ENCODE data around the gene LRRC27. TPM values are rescaled to one million over a fixed set of nuclear protein-coding genes. Genes with fewer than 3 reads are reported as not detected.

Gene LRRC27
- polyA plus RNA-seq, 1 donor from 2014 or later = 14.5 TPM

- Mint-ChIP-seq H3K4me1 (peaks cover 5 to 7% (median 6%) of the 10 kb centered on the region in 3 donors), H3K27ac (no peak overlapping the region), H3K9me3 (no peaks in the 10 kb centered on the region), H3K27me3 (no peaks in the 10 kb centered on the region), H3K36me3 (peaks cover 3% of the 10 kb centered on the region), H3K4me3 (no peak overlapping the region)
These were observed 11.9 kb upstream of the LRRC27 start for GRCh38 chr10:132319853-132320653.

GRCh38 chr10:132320654-132321469 lies 11.1 kb upstream of the LRRC27 start:
- H3K27ac Mint-ChIP-seq = no peak overlapping the region
- H3K27me3 Mint-ChIP-seq = no peaks in the 10 kb centered on the region
- peaks cover 3% of the 10 kb centered on the region for H3K36me3 Mint-ChIP-seq
- H3K4me1 Mint-ChIP-seq = peaks cover 5 to 7% (median 7%) of the 10 kb centered on the region in 3 donors
- H3K9me3 Mint-ChIP-seq = no peaks in the 10 kb centered on the region
- H3K4me3 Mint-ChIP-seq = no peak overlapping the region

- Mint-ChIP-seq H3K27me3 (no peaks in the 10 kb centered on the region), H3K9me3 (no peaks in the 10 kb centered on the region), H3K4me1 (peaks cover 5 to 14% (median 10%) of the 10 kb centered on the region in 3 donors), H3K36me3 (peaks cover 3% of the 10 kb centered on the region), H3K27ac (no peak overlapping the region), H3K4me3 (no peak overlapping the region)
These were observed 10.3 kb upstream of the LRRC27 start for GRCh38 chr10:132321726-132322125.

- peaks cover 6 to 19% (median 14%) of the 10 kb centered on the region in 3 donors for H3K4me1 Mint-ChIP-seq
- no peak overlapping the region for H3K4me3 Mint-ChIP-seq
- no peaks in the 10 kb centered on the region for H3K9me3 Mint-ChIP-seq
- no peak overlapping the region for H3K27ac Mint-ChIP-seq
- H3K36me3 Mint-ChIP-seq = peaks cover 3% of the 10 kb centered on the region
- H3K27me3 Mint-ChIP-seq = no peaks in the 10 kb centered on the region
These were observed 9.4 kb upstream of the LRRC27 start for GRCh38 chr10:132322586-132323048.

- H3K4me3 Mint-ChIP-seq = peak overlapping the region in 1 of 4 donors; percentile 52
- peaks cover 5% of the 10 kb centered on the region for H3K36me3 Mint-ChIP-seq
- no peaks in the 10 kb centered on the region for H3K27me3 Mint-ChIP-seq
- peak overlapping the region in 1 of 3 donors; percentile 13 for H3K27ac Mint-ChIP-seq
- H3K9me3 Mint-ChIP-seq = no peaks in the 10 kb centered on the region
- H3K4me1 Mint-ChIP-seq = peaks cover 6 to 20% (median 19%) of the 10 kb centered on the region in 3 donors
These were observed 7.8 kb upstream of the LRRC27 start for GRCh38 chr10:132324186-132324585.

- H3K9me3 Mint-ChIP-seq = no peaks in the 10 kb centered on the region
- peak overlapping the region in 2 of 4 donors; percentile 2 to 5 for H3K4me3 Mint-ChIP-seq
- no peaks in the 10 kb centered on the region for H3K27me3 Mint-ChIP-seq
- H3K4me1 Mint-ChIP-seq = peaks cover 16 to 33% (median 29%) of the 10 kb centered on the region in 3 donors
- H3K36me3 Mint-ChIP-seq = peaks cover 5% of the 10 kb centered on the region
- peak overlapping the region in 1 of 3 donors; percentile 37 for H3K27ac Mint-ChIP-seq
These were observed 5.6 kb upstream of the LRRC27 start for GRCh38 chr10:132326344-132326889.

GRCh38 chr10:132326925-132327324 lies 5.1 kb upstream of the LRRC27 start:
- H3K27me3 Mint-ChIP-seq = no peaks in the 10 kb centered on the region
- peaks cover 17 to 33% (median 29%) of the 10 kb centered on the region in 3 donors for H3K4me1 Mint-ChIP-seq
- H3K4me3 Mint-ChIP-seq = peak overlapping the region in 2 of 4 donors; percentile 2 to 5
- H3K36me3 Mint-ChIP-seq = peaks cover 5% of the 10 kb centered on the region
- H3K9me3 Mint-ChIP-seq = peaks cover 0 to under 1% (median 0%) of the 10 kb centered on the region in 3 donors
- H3K27ac Mint-ChIP-seq = peak overlapping the region in 2 of 3 donors; percentile 13 to 37

- H3K36me3 Mint-ChIP-seq = peaks cover 5% of the 10 kb centered on the region
- H3K9me3 Mint-ChIP-seq = peaks cover 0 to 1% (median 0%) of the 10 kb centered on the region in 3 donors
- peaks cover 17 to 38% (median 37%) of the 10 kb centered on the region in 3 donors for H3K4me1 Mint-ChIP-seq
- H3K4me3 Mint-ChIP-seq = peak overlapping the region in 1 of 4 donors; percentile 99
- no peaks in the 10 kb centered on the region for H3K27me3 Mint-ChIP-seq
- H3K27ac Mint-ChIP-seq = peak overlapping the region in 1 of 3 donors; percentile 85
These were observed 3.9 kb upstream of the LRRC27 start for GRCh38 chr10:132328106-132328505.

DNA sequence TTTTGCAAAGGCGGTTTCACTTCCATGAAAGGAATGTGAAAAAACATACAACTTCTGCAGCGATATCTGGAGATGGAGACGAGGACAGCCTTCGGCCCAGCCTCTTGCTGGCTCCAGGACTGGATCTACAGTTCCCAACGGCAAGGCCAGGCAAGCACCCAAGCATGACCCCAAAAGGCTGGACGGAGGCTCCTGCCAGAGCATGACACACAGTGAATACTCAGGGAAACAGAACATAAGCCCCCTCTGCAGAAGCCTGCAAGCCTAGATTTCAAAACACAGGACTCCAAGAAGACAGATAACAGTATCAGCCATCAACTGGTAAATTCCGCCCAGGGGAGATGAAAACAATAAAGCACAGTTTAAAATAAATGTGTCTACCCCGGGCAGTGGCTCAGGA lies 3.3 kb upstream of the LRRC27 start:
- Mint-ChIP-seq H3K36me3 (peaks cover 5% of the 10 kb centered on the region), H3K9me3 (peaks cover 0 to 1% (median 0%) of the 10 kb centered on the region in 3 donors), H3K4me1 (peaks cover 17 to 41% (median 37%) of the 10 kb centered on the region in 3 donors), H3K27ac (peak overlapping the region in 1 of 3 donors; percentile 85), H3K4me3 (peak overlapping the region in 2 of 4 donors; percentile 27 to 99), H3K27me3 (no peaks in the 10 kb centered on the region)

GRCh38 chr10:132329565-132330485 lies 2.2 kb upstream of the LRRC27 start:
- Mint-ChIP-seq H3K9me3 (peaks cover 0 to 1% (median 0%) of the 10 kb centered on the region in 3 donors), H3K4me3 (peak overlapping the region; percentile 82 to 99 (median 97)), H3K27ac (peak overlapping the region; percentile 65 to 100 (median 94)), H3K27me3 (no peaks in the 10 kb centered on the region), H3K4me1 (peaks cover 17 to 39% (median 33%) of the 10 kb centered on the region in 3 donors), H3K36me3 (peaks cover 6% of the 10 kb centered on the region)

DNA sequence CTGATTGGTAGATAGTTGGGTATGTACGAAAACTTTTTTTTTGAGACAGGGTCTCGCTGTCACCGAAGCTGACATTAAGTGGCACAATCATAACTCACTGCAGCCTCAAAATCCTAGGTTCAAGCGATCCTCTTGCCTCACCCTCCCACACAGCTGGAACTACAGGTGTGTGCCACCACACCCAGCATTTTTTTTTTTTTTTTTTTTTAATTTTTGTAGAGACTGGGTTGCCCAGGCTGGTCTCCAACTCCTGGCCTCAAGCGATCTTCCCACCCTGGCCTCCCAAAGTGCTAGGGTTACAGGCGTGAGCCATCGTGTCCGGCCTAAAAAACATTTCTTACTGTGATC lies 1.5 kb upstream of the LRRC27 start:
- Mint-ChIP-seq H3K4me1 (peaks cover 17 to 38% (median 31%) of the 10 kb centered on the region in 3 donors), H3K9me3 (peaks cover 0 to 1% (median 0%) of the 10 kb centered on the region in 3 donors), H3K4me3 (peak overlapping the region; percentile 93 to 99 (median 97)), H3K27me3 (no peaks in the 10 kb centered on the region), H3K36me3 (peaks cover 6% of the 10 kb centered on the region), H3K27ac (peak overlapping the region in 2 of 3 donors; percentile 94 to 100)

DNA sequence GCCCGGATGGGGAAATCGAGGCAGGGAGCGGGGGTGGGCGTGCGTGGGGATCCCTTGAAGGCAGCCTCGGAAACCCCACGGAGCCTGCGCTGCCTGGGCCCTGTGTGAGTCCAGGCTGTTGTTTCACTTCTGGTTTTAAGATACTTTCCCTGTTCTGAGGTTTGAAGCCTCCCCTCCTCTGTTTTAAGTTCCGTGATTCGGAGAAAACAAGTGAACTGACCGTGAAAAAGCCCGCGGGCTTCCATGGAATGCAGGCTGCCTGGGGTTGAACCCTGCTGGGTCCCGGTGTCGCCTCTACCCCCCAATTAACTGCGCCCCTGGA lies 401 bp downstream of the LRRC27 start:
- Mint-ChIP-seq H3K27ac (peak overlapping the region; percentile 98 to 100 (median 99)), H3K36me3 (peaks cover 8% of the 10 kb centered on the region), H3K4me1 (peaks cover 21 to 45% (median 24%) of the 10 kb centered on the region in 3 donors), H3K27me3 (no peaks in the 10 kb centered on the region), H3K9me3 (peaks cover 0 to 1% (median 0%) of the 10 kb centered on the region in 3 donors), H3K4me3 (peak overlapping the region; percentile 93 to 99 (median 97))

GRCh38 chr10:132333386-132333785 lies 1.4 kb downstream of the LRRC27 start:
- Mint-ChIP-seq H3K27me3 (no peaks in the 10 kb centered on the region), H3K4me1 (peaks cover 21 to 47% (median 25%) of the 10 kb centered on the region in 3 donors), H3K4me3 (peak overlapping the region; percentile 30 to 99 (median 73)), H3K36me3 (peaks cover 6% of the 10 kb centered on the region), H3K9me3 (peaks cover 0 to 1% (median 0%) of the 10 kb centered on the region in 3 donors), H3K27ac (peak overlapping the region in 2 of 3 donors; percentile 99 to 100)

Measured in IgD-negative memory B cell (primary cell).